ENCODE results near the gene PRKD1.

DNA sequence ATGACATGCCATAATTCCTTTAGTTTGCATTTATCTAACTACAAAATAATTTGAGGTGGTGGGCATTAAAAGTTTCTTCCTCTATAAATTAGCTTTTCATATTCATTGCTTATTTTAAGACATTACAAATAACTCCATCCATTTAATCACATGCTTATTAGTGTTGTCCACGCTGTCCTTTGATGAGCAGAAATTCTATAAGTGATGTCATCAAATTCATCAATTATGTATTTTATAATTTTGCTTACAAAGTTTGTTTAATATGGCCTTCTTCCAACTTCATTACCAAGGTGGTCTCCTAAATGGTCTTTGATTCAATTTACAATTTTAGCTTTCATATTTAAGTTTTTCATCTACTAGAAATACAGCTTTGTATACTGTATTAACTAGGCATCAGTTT, 173.5 kb downstream of the PRKD1 start:
- TF ChIP-seq, protein P1, sequence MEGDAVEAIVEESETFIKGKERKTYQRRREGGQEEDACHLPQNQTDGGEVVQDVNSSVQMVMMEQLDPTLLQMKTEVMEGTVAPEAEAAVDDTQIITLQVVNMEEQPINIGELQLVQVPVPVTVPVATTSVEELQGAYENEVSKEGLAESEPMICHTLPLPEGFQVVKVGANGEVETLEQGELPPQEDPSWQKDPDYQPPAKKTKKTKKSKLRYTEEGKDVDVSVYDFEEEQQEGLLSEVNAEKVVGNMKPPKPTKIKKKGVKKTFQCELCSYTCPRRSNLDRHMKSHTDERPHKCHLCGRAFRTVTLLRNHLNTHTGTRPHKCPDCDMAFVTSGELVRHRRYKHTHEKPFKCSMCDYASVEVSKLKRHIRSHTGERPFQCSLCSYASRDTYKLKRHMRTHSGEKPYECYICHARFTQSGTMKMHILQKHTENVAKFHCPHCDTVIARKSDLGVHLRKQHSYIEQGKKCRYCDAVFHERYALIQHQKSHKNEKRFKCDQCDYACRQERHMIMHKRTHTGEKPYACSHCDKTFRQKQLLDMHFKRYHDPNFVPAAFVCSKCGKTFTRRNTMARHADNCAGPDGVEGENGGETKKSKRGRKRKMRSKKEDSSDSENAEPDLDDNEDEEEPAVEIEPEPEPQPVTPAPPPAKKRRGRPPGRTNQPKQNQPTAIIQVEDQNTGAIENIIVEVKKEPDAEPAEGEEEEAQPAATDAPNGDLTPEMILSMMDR (conservative IDR thresholded peaks at IDR 0.05; ENCODE audit: low read depth, low read length), result no peak
- no peak for TF ChIP-seq EZH2 (IDR thresholded peaks at IDR 0.05; ENCODE audit: low read length, unreplicated experiment)
- TF ChIP-seq EZH2phosphoT487 (IDR thresholded peaks at IDR 0.05; ENCODE audit: borderline replicate concordance, low read length), result no peak
